Stomach (tissue), 4 donors: ENCODE measurements around the gene RPAP2.
"Not testable (repeated sequence)": the region's sequence is repeated elsewhere in the genome, so short reads cannot be mapped to it uniquely, and the experiment has no call there.

ENCODE experiments used
- CTCF ChIP-seq, 7 experiments: fragments of 450-650 bp in 4 of 7; fragments of 200-600 bp in 3 of 7; sonication (generic) in 3 of 7; IDR thresholded peaks; one replicate each; pipeline ENCODE4 v1.5.1; 2016 to 2019; ENCODE audit warnings: antibody characterized with exemption in 7 of 7, control low read depth in 2 of 7, mild to moderate bottlenecking in 1 of 7
- EP300 ChIP-seq: sonication (generic); formaldehyde crosslinking; IDR thresholded peaks from one replicate; pipeline ENCODE4 v1.6.1; 2017; ENCODE audit warnings: antibody characterized with exemption
- POLR2A ChIP-seq, 4 donors: fragments of 450-650 bp; IDR thresholded peaks; one replicate each; pipeline ENCODE4 v1.6.1; 2016; ENCODE audit warnings: antibody characterized with exemption in 4 of 4, control low read depth in 2 of 4, mild to moderate bottlenecking in 1 of 4, moderate library complexity in 1 of 4
- POLR2AphosphoS5 ChIP-seq, 3 donors: sonication (generic); formaldehyde crosslinking; IDR thresholded peaks; one replicate each; pipeline ENCODE4 v1.6.1; 2016; ENCODE audit warnings: antibody characterized with exemption in 3 of 3

- not testable (repeated sequence) for TF ChIP-seq CTCF (IDR thresholded peaks at IDR 0.05); EP300; POLR2A (IDR thresholded peaks at IDR 0.05); POLR2AphosphoS5 (IDR thresholded peaks at IDR 0.05)
Measured at GRCh38 chr1:92254714-92255113, 44.1 kb upstream of the RPAP2 start.
